ENCODE measurements around the gene CCM2L.

The CCM2L gene

DNA sequence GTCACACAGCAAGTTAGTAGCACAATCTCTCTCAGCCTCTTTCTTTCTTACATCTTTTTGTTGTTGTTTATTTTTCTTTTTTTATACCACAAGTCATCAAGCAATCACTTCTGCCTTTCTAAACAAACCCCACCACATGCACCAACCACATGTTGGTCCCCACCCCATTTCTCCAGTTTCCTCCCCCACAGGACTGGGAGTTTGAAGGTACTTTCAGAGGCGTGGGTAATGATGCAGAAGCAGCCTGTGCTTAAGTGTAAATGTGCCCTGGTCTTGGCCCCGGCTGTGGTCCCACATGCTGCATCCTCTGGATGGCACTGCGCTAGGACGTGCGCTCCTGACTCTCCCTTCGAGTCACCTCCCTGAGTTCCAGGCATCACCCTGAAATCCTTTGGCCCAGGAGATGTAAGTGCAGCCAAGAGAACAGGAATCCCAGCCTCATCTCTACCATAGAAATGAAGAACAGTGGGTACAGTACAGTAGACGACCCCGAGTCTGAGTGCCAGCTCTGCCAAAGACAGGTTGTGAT, 47.5 kb downstream of the CCM2L start:
- no peak for TF ChIP-seq EZH2 (IDR thresholded peaks at IDR 0.05; ENCODE audit: borderline replicate concordance, low read depth, low read length, severe bottlenecking)
- TF ChIP-seq, protein P1, sequence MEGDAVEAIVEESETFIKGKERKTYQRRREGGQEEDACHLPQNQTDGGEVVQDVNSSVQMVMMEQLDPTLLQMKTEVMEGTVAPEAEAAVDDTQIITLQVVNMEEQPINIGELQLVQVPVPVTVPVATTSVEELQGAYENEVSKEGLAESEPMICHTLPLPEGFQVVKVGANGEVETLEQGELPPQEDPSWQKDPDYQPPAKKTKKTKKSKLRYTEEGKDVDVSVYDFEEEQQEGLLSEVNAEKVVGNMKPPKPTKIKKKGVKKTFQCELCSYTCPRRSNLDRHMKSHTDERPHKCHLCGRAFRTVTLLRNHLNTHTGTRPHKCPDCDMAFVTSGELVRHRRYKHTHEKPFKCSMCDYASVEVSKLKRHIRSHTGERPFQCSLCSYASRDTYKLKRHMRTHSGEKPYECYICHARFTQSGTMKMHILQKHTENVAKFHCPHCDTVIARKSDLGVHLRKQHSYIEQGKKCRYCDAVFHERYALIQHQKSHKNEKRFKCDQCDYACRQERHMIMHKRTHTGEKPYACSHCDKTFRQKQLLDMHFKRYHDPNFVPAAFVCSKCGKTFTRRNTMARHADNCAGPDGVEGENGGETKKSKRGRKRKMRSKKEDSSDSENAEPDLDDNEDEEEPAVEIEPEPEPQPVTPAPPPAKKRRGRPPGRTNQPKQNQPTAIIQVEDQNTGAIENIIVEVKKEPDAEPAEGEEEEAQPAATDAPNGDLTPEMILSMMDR (IDR thresholded peaks at IDR 0.05; ENCODE audit: borderline replicate concordance, extremely low read depth, low read length, poor library complexity, severe bottlenecking), result no peak
- no peak overlapping the region for H3K27ac ChIP-seq (ENCODE audit: low read length)
- H3K36me3 ChIP-seq (ENCODE audit: insufficient read depth, low read length), result no peaks in the 10 kb centered on the region
- no peaks in the 10 kb centered on the region for H3K79me2 ChIP-seq (ENCODE audit: insufficient read depth, low read length)
- no peak overlapping the region for H3K4me2 ChIP-seq (ENCODE audit: insufficient read depth, low read length)
- H3K9ac ChIP-seq (ENCODE audit: low read depth, low read length), result no peak overlapping the region
- ATAC-seq (ENCODE audit: insufficient read depth, low read depth) (no peak), DNase-seq (no peak)
- H3K4me3 ChIP-seq (ENCODE audit: low read depth in 1 of 2, low read length in 2 of 2), result no peak overlapping the region
- H3K4me1 ChIP-seq (ENCODE audit: insufficient read depth, low read length), result no peaks in the 10 kb centered on the region
- H2AFZ ChIP-seq (ENCODE audit: low read depth, low read length), result no peak overlapping the region
- H3K27me3 ChIP-seq (ENCODE audit: insufficient read depth, low read length, poor library complexity), result peaks cover 13% of the 10 kb centered on the region
- H3K9me3 ChIP-seq (ENCODE audit: insufficient read depth, low read length, severe bottlenecking), result no peaks in the 10 kb centered on the region
- H4K20me1 ChIP-seq (ENCODE audit: insufficient read depth, low read length), result no peaks in the 10 kb centered on the region

DNA sequence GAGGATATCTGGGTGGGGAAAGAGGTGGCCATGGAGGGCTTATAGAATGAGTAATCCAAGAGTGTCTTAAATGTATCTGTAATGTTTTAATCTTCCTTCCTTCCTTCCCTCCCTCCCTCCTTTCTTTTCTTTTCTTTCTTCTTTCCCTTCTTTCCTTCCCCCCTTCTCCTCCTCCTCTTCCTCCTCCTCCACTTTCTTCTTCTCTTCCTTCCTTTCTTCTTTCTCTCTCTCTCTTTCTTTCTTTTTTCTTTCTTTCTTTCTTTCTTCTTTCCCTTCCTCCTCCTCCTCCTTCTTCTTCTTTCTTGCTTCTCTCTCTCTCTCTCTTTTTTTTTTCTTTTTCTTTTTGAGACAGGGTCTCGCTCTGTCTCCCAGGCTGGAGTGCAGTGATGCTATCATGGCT, 49.0 kb downstream of the CCM2L start:
- no peak overlapping the region for H2AFZ ChIP-seq (ENCODE audit: low read depth, low read length)

DNA sequence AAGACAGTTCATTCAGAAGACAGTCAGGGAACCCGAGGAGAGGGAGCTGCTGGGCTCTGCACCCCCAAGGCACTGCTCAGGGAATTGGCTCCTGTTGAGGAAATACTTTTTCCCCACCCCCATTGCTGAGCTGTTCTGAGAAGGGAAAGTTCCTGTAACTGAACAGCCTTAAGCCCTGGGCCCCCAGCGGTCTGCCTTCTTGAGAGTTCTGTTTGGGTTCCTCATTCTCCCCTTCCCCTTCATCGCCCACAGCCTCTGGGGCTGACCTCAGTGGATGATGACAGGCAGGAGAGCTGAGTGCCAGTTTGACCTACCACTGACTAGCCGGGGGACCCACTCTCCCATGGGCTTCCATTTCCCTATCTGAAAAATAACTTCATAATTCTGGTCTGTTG, 52.5 kb downstream of the CCM2L start:
- H3K4me1 ChIP-seq (ENCODE audit: insufficient read depth, low read length), result no peaks in the 10 kb centered on the region
- H3K4me2 ChIP-seq (ENCODE audit: insufficient read depth, low read length), result no peak overlapping the region
- no peak overlapping the region for H3K4me3 ChIP-seq (ENCODE audit: low read depth in 1 of 2, low read length in 2 of 2)
- H3K9me3 ChIP-seq (ENCODE audit: insufficient read depth, low read length, severe bottlenecking), result no peaks in the 10 kb centered on the region
- no peak for TF ChIP-seq EZH2 (IDR thresholded peaks at IDR 0.05; ENCODE audit: borderline replicate concordance, low read depth, low read length, severe bottlenecking)
- no peak for ATAC-seq (ENCODE audit: insufficient read depth, low read depth)
- no peak for DNase-seq
- no peaks in the 10 kb centered on the region for H4K20me1 ChIP-seq (ENCODE audit: insufficient read depth, low read length)
- no peak overlapping the region for H3K27ac ChIP-seq (ENCODE audit: low read length)
- no peaks in the 10 kb centered on the region for H3K79me2 ChIP-seq (ENCODE audit: insufficient read depth, low read length)
- no peak overlapping the region for H3K9ac ChIP-seq (ENCODE audit: low read depth, low read length)
- H2AFZ ChIP-seq (ENCODE audit: low read depth, low read length), result no peak overlapping the region
- no peaks in the 10 kb centered on the region for H3K36me3 ChIP-seq (ENCODE audit: insufficient read depth, low read length)
- H3K27me3 ChIP-seq (ENCODE audit: insufficient read depth, low read length, poor library complexity), result peaks cover 18% of the 10 kb centered on the region

More for the DNA sequence above, 49.0 kb downstream of the CCM2L start:
- no peak for DNase-seq
- ATAC-seq (ENCODE audit: insufficient read depth, low read depth), result no peak
- Histone ChIP-seq H3K27ac (ENCODE audit: low read length) (no peak overlapping the region), H3K4me3 (ENCODE audit: low read depth in 1 of 2, low read length in 2 of 2) (no peak overlapping the region), H3K4me1 (ENCODE audit: insufficient read depth, low read length) (no peaks in the 10 kb centered on the region), H3K9ac (ENCODE audit: low read depth, low read length) (no peak overlapping the region), H3K79me2 (ENCODE audit: insufficient read depth, low read length) (no peaks in the 10 kb centered on the region), H3K36me3 (ENCODE audit: insufficient read depth, low read length) (no peaks in the 10 kb centered on the region), H3K4me2 (ENCODE audit: insufficient read depth, low read length) (no peak overlapping the region), H3K9me3 (ENCODE audit: insufficient read depth, low read length, severe bottlenecking) (no peaks in the 10 kb centered on the region), H4K20me1 (ENCODE audit: insufficient read depth, low read length) (no peaks in the 10 kb centered on the region), H3K27me3 (ENCODE audit: insufficient read depth, low read length, poor library complexity) (peaks cover 20% of the 10 kb centered on the region)
- TF ChIP-seq, protein P1 (IDR thresholded peaks at IDR 0.05; ENCODE audit: borderline replicate concordance, extremely low read depth, low read length, poor library complexity, severe bottlenecking), result no peak
- no peak for TF ChIP-seq EZH2 (IDR thresholded peaks at IDR 0.05; ENCODE audit: borderline replicate concordance, low read depth, low read length, severe bottlenecking)

DNA sequence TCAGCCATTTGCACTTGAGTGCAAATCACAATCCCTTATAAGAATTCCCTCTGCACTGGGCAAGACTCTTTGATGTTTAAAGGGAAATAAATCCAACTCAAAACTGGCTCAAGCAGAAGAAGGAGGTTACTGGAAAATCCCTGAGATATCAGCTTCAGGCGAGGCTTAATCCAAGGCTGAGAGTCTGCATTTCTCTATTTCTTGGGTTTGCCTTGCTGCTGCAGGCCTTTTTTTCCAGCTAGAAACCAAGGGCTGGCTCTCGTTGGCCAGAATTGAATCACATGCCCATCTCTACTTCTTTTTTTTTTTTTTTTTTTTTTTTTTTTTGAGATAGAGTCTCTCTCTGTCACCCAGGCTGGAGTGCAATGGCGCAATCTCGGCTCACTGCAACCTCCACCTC, 53.5 kb downstream of the CCM2L start:
- Histone ChIP-seq H4K20me1 (ENCODE audit: insufficient read depth, low read length) (no peaks in the 10 kb centered on the region), H3K27ac (ENCODE audit: low read length) (no peak overlapping the region), H3K4me1 (ENCODE audit: insufficient read depth, low read length) (no peaks in the 10 kb centered on the region), H3K9me3 (ENCODE audit: insufficient read depth, low read length, severe bottlenecking) (no peaks in the 10 kb centered on the region), H3K27me3 (ENCODE audit: insufficient read depth, low read length, poor library complexity) (peaks cover 16% of the 10 kb centered on the region), H2AFZ (ENCODE audit: low read depth, low read length) (no peak overlapping the region), H3K9ac (ENCODE audit: low read depth, low read length) (no peak overlapping the region), H3K36me3 (ENCODE audit: insufficient read depth, low read length) (no peaks in the 10 kb centered on the region), H3K4me2 (ENCODE audit: insufficient read depth, low read length) (no peak overlapping the region), H3K4me3 (ENCODE audit: low read depth in 1 of 2, low read length in 2 of 2) (no peak overlapping the region), H3K79me2 (ENCODE audit: insufficient read depth, low read length) (no peaks in the 10 kb centered on the region)
- no peak for DNase-seq
- TF ChIP-seq, protein P1 (IDR thresholded peaks at IDR 0.05; ENCODE audit: borderline replicate concordance, extremely low read depth, low read length, poor library complexity, severe bottlenecking), result no peak
- no peak for TF ChIP-seq EZH2 (IDR thresholded peaks at IDR 0.05; ENCODE audit: borderline replicate concordance, low read depth, low read length, severe bottlenecking)
- ATAC-seq (ENCODE audit: insufficient read depth, low read depth), result no peak
